Loucy (cell line): ENCODE results near the gene PCA3.

ENCODE experiments used
- H2AFZ ChIP-seq: fragments of 200-600 bp; sonication (generic); 2 replicates; pipeline ENCODE4 v1.6.0; 2016; ENCODE audit warnings: antibody characterized with exemption, mild to moderate bottlenecking, low read length, moderate library complexity
- H3F3A ChIP-seq: fragments of 200-600 bp; 2 replicates; pipeline ENCODE4 v1.6.0; 2016; ENCODE audit warnings: antibody characterized with exemption, low read depth, mild to moderate bottlenecking
- H3K27me3 ChIP-seq: fragments of 200-600 bp; sonication (generic); 2 replicates; pipeline ENCODE4 v1.6.1; 2014; ENCODE audit warnings: low read length, mild to moderate bottlenecking; ENCODE audit not compliant: insufficient read depth, poor library complexity, severe bottlenecking
- H3K36me3 ChIP-seq: fragments of 200-600 bp; sonication (generic); 2 replicates; pipeline ENCODE4 v1.6.1; 2016; ENCODE audit warnings: low read length; ENCODE audit not compliant: insufficient read depth
- H3K4me1 ChIP-seq: fragments of 200-600 bp; sonication (generic); 2 replicates; pipeline ENCODE4 v1.5.1; 2014; ENCODE audit warnings: low read length, mild to moderate bottlenecking; ENCODE audit not compliant: insufficient read depth, poor library complexity, severe bottlenecking
- H3K4me2 ChIP-seq: fragments of 200-600 bp; sonication (generic); 2 replicates; pipeline ENCODE4 v1.6.0; 2014; ENCODE audit warnings: antibody characterized with exemption, low read length, low read depth, mild to moderate bottlenecking; ENCODE audit not compliant: poor library complexity, severe bottlenecking
- H3K4me3 ChIP-seq: fragments of 200-600 bp; sonication (generic); 2 replicates; pipeline ENCODE4 v1.5.1; 2014; ENCODE audit warnings: low read length, mild to moderate bottlenecking, mixed read lengths; ENCODE audit not compliant: poor library complexity, severe bottlenecking
- H3K79me2 ChIP-seq: fragments of 200-600 bp; sonication (generic); 2 replicates; pipeline ENCODE4 v1.6.1; 2014; ENCODE audit warnings: low read length; ENCODE audit not compliant: insufficient read depth
- H3K9ac ChIP-seq: fragments of 200-600 bp; sonication (generic); 2 replicates; pipeline ENCODE4 v1.6.0; 2014; ENCODE audit warnings: mild to moderate bottlenecking, low read depth, low read length, moderate library complexity; ENCODE audit not compliant: poor library complexity, severe bottlenecking
- H3K9me2 ChIP-seq: fragments of 200-600 bp; sonication (generic); replicated peaks from 2 replicates; pipeline ENCODE4 v1.6.1; 2016; ENCODE audit warnings: low read depth, low read length, mixed read lengths
- H3K9me3 ChIP-seq: fragments of 200-600 bp; sonication (generic); 2 replicates; pipeline ENCODE4 v1.6.1; 2014; ENCODE audit warnings: mild to moderate bottlenecking, antibody characterized with exemption, low read length, low read depth; ENCODE audit not compliant: insufficient read depth
- H4K20me1 ChIP-seq: fragments of 200-600 bp; sonication (generic); 2 replicates; pipeline ENCODE4 v1.6.0; 2014; ENCODE audit warnings: antibody characterized with exemption, low read length, mild to moderate bottlenecking; ENCODE audit not compliant: insufficient read depth, poor library complexity, severe bottlenecking
- CTCF ChIP-seq: fragments of 200-600 bp; sonication (generic); conservative IDR thresholded peaks from 2 replicates; pipeline ENCODE4 v1.5.1; 2014; ENCODE audit warnings: mild to moderate bottlenecking, antibody characterized with exemption, low read length
- EZH2phosphoT487 ChIP-seq: fragments of 200-600 bp; IDR thresholded peaks from 2 replicates; pipeline ENCODE4 v1.6.1; 2018; ENCODE audit warnings: antibody characterized with exemption, mild to moderate bottlenecking, moderate library complexity, borderline replicate concordance

Gene PCA3

DNA sequence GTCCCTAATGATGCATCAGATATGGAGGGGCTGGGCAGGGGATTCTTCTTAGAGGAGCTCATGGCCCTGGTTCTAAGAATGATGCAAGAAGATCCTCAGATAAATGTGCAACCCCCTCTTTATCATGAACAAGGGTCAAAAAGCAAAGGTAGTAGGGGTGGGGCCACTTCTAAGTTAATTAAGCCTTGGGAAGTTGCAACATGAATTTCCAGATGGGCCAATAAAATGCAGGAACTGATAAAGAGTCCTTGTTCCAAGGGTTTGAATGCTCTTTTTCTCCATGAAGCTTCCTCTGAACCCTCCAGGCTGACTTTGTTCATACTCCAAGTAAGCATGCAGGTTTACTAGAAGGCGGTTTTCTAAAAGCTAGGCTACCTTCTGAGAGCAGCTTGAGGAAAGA, 25.6 kb downstream of the PCA3 start:
- no peaks in the 10 kb centered on the region for H3K9me2 ChIP-seq
- H3K9me3 ChIP-seq = no peaks in the 10 kb centered on the region
- no peak overlapping the region for H2AFZ ChIP-seq
- no peaks in the 10 kb centered on the region for H3K4me1 ChIP-seq
- no peaks in the 10 kb centered on the region for H4K20me1 ChIP-seq
- H3F3A ChIP-seq = no peaks in the 10 kb centered on the region
- no peak overlapping the region for H3K4me3 ChIP-seq
- no peak overlapping the region for H3K9ac ChIP-seq
- H3K27me3 ChIP-seq = no peaks in the 10 kb centered on the region
- no peaks in the 10 kb centered on the region for H3K79me2 ChIP-seq
- H3K36me3 ChIP-seq = no peaks in the 10 kb centered on the region
- H3K4me2 ChIP-seq = no peak overlapping the region
- TF ChIP-seq CTCF (no peak), EZH2phosphoT487 (no peak)

- Histone ChIP-seq H3K9me3 (no peaks in the 10 kb centered on the region), H3K79me2 (no peaks in the 10 kb centered on the region), H3K27me3 (no peaks in the 10 kb centered on the region), H3K4me1 (peaks cover 17% of the 10 kb centered on the region), H3F3A (no peaks in the 10 kb centered on the region), H2AFZ (no peak overlapping the region), H3K4me2 (no peak overlapping the region), H3K4me3 (no peak overlapping the region), H3K9ac (no peak overlapping the region), H4K20me1 (no peaks in the 10 kb centered on the region), H3K9me2 (no peaks in the 10 kb centered on the region), H3K36me3 (no peaks in the 10 kb centered on the region)
- no peak for TF ChIP-seq EZH2phosphoT487
- TF ChIP-seq CTCF = no peak
These were observed 29.7 kb downstream of the PCA3 start for GRCh38 chr9:76793784-76794431.

GRCh38 chr9:76796296-76796695, 32.1 kb downstream of the PCA3 start:
- no peaks in the 10 kb centered on the region for H3K9me2 ChIP-seq
- H3K27me3 ChIP-seq = no peaks in the 10 kb centered on the region
- peaks cover 17% of the 10 kb centered on the region for H3K4me1 ChIP-seq
- H3K9me3 ChIP-seq = no peaks in the 10 kb centered on the region
- H4K20me1 ChIP-seq = no peaks in the 10 kb centered on the region
- H3K9ac ChIP-seq = no peak overlapping the region
- no peak overlapping the region for H2AFZ ChIP-seq
- no peaks in the 10 kb centered on the region for H3K36me3 ChIP-seq
- H3K4me2 ChIP-seq = no peak overlapping the region
- no peaks in the 10 kb centered on the region for H3K79me2 ChIP-seq
- H3K4me3 ChIP-seq = no peak overlapping the region
- TF ChIP-seq EZH2phosphoT487 (no peak), CTCF (no peak)
- H3F3A ChIP-seq = no peaks in the 10 kb centered on the region
